Fibroblast of peridontal ligament (primary cell): ENCODE measurements around the gene MXRA8.

ENCODE experiments used
- DNase-seq: peaks from one replicate; pipeline ENCODE4 v3.0.0-alpha.2; 2010; ENCODE audit errors: extremely low read depth

The MXRA8 gene

GRCh38 chr1:1349256-1350012, 8.9 kb downstream of the MXRA8 start, which contains the start of gene DVL1:
DVL1 (minus strand) TSS chr1:1349418; CDS start chr1:1349065, 353 bp downstream.
- DNase-seq, result peak; percentile 69

- no peak for DNase-seq
Observed at GRCh38 chr1:1348420-1349255, 9.7 kb downstream of the MXRA8 start.

GRCh38 chr1:1347663-1348419, 10.5 kb downstream of the MXRA8 start:
- DNase-seq, result no peak

- DNase-seq, result no peak
Observed at GRCh38 chr1:1347026-1347595, 11.2 kb downstream of the MXRA8 start.

GRCh38 chr1:1346501-1346890, 11.9 kb downstream of the MXRA8 start:
- DNase-seq, result no peak

- no peak for DNase-seq
Observed at GRCh38 chr1:1345860-1346500, 12.4 kb downstream of the MXRA8 start.

- no peak for DNase-seq
Observed at GRCh38 chr1:1345384-1345783, 13.0 kb downstream of the MXRA8 start.

- DNase-seq, result no peak
Observed at GRCh38 chr1:1344655-1345361, 13.5 kb downstream of the MXRA8 start.

- DNase-seq, result no peak
Observed at GRCh38 chr1:1343811-1344421, 14.4 kb downstream of the MXRA8 start.

GRCh38 chr1:1342584-1343115, 15.7 kb downstream of the MXRA8 start:
- DNase-seq, result no peak

GRCh38 chr1:1342061-1342562, 16.2 kb downstream of the MXRA8 start:
- DNase-seq, result no peak

- DNase-seq, result no peak
Observed at GRCh38 chr1:1341549-1342021, 16.8 kb downstream of the MXRA8 start.

- no peak for DNase-seq
Observed at GRCh38 chr1:1340791-1341548, 17.4 kb downstream of the MXRA8 start.

GRCh38 chr1:1340185-1340584, 18.2 kb downstream of the MXRA8 start:
- no peak for DNase-seq

GRCh38 chr1:1338278-1338677, 20.1 kb downstream of the MXRA8 start:
- DNase-seq, result no peak

GRCh38 chr1:1337793-1338147, 20.6 kb downstream of the MXRA8 start:
- no peak for DNase-seq

- DNase-seq, result no peak
Observed at GRCh38 chr1:1336931-1337792, 21.2 kb downstream of the MXRA8 start.

GRCh38 chr1:1336446-1336845, 21.9 kb downstream of the MXRA8 start:
- no peak for DNase-seq
